D721Med (cell line): ENCODE data around the gene CAMKV.
"Not testable (repeated sequence)": the region's sequence is repeated elsewhere in the genome, so short reads cannot be mapped to it uniquely, and the experiment has no call there.

Experiments used
- DNase-seq: peaks from one replicate; pipeline ENCODE4 v3.0.0; 2011; ENCODE audit warnings: low spot score; ENCODE audit not compliant: insufficient read length
- FAIRE-seq: peaks from 2 replicates; lab custom pipeline; 2011; peaks lifted over from hg19 to GRCh38; lab: Jason Lieb, UNC
- CTCF ChIP-seq: IDR thresholded peaks from 2 replicates; pipeline ENCODE4 v1.5.1; 2012; ENCODE audit warnings: mild to moderate bottlenecking, control low read depth; ENCODE audit not compliant: insufficient read depth; ENCODE audit errors: missing control alignments

Gene CAMKV

GRCh38 chr3:49869525-49870126 is at the start of gene CAMKV:
TSS of gene CAMKV (minus strand) at chr3:49869906. CDS start at chr3:49862388, 7,518 bp downstream.
- TF ChIP-seq CTCF = no peak
- no peak for FAIRE-seq
- peak; percentile 82 for DNase-seq

DNA sequence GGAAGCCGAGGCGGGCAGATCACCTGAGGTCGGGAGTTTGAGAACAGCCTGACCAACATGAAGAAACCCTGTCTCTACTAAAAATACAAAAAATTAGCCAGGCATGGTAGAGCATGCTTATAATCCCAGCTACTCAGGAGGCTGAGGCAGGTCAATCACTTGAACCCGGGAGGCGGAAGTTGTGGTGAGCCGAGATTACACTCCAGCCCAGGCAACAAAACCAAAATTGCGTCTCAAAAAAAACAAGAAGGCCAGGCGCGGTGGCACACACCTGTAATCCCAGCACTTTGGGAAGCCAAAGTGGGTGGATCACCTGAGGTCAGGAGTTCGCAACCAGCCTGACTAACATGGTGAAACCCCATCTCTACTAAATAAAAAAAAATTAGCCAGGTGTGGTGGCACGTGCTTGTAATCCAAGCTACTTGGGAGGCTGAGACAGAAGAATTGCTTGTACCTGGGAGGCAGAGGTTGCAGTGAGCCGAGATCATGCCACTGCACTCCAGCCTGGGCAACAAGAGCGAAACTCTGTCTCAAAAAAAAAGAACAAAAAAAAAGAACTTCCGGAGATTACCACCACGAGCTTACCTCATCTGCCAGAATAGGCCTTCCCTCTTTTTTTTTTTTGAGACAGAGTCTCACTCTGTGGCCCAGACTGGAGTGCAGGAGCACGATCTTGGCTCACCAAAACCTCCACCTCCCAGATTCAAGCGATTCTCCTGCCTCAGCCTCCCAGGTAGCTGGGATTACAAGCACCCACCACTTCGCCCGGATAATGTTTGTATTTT is 48.3 kb upstream of the CAMKV start:
- not testable (repeated sequence) for FAIRE-seq, DNase-seq

DNA sequence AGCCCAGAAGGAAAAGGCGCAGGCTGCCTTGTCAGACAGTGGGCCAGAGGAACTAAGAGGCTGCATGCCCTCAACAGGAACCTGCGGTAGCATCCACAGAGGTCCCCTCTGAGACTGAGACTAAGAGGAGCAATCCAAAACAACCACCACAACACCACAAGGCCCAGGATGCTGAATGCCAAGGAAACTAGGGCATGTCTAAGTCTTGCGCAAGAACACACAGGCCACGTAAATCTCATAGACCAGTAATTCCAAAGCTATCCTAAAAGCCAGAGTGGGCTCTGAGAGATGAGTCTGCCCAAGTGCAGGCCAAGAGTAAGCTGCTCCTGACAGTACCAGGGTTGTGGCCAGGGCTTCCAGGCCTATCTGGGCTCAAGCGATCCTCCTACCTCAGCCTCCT is 47.0 kb upstream of the CAMKV start:
- FAIRE-seq (no peak), DNase-seq (no peak)
- no peak for TF ChIP-seq CTCF

DNA sequence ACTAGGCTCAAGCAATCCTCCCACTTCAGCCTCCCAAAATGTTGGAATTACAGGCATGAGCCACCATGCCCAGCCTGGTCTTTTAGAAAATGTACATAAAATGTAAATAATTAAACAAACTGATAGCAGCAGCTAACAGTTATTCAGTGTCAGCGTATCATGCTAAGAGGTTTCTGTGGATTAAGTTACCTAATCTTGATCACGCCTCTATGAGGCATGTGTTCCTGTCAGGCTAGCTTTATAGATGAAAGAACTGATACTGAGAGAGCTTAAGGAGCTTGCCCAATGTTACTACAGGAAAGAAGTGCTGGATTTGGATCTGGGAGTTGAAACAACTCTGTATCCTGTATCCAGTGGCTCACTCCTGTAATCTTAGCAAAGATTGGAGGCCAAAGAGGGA is 45.2 kb upstream of the CAMKV start:
- DNase-seq = no peak
- no peak for TF ChIP-seq CTCF
- peak; percentile 87 for FAIRE-seq

GRCh38 chr3:49912881-49913281 is 43.2 kb upstream of the CAMKV start:
- no peak for TF ChIP-seq CTCF
- no peak for FAIRE-seq
- no peak for DNase-seq

GRCh38 chr3:49911611-49912010 is 41.9 kb upstream of the CAMKV start:
- no peak for TF ChIP-seq CTCF
- DNase-seq (no peak), FAIRE-seq (no peak)

GRCh38 chr3:49911124-49911420 is 41.4 kb upstream of the CAMKV start:
- TF ChIP-seq CTCF = no peak
- no peak for DNase-seq
- FAIRE-seq = no peak
